HG02798 (cell line): ENCODE results near the gene GLE1.
"Not testable (repeated sequence)": the region's sequence is repeated elsewhere in the genome, so short reads cannot be mapped to it uniquely, and the experiment has no call there.

Experiments
- ATAC-seq: cut with Tn5 transposase; IDR thresholded peaks from one replicate; pipeline ENCODE4 v1.9.1; 2021; ENCODE audit warnings: mild to moderate bottlenecking; ENCODE audit not compliant: unreplicated experiment, poor library complexity

Gene GLE1

GRCh38 chr9:128495804-128496417 is 8.6 kb upstream of the GLE1 start:
- no peak for ATAC-seq

- no peak for ATAC-seq
These were observed 6.5 kb upstream of the GLE1 start for GRCh38 chr9:128497824-128498610.

GRCh38 chr9:128498911-128499310 is 5.6 kb upstream of the GLE1 start:
- ATAC-seq = no peak

- ATAC-seq = no peak
These were observed 4.6 kb upstream of the GLE1 start for GRCh38 chr9:128499920-128500319.

DNA sequence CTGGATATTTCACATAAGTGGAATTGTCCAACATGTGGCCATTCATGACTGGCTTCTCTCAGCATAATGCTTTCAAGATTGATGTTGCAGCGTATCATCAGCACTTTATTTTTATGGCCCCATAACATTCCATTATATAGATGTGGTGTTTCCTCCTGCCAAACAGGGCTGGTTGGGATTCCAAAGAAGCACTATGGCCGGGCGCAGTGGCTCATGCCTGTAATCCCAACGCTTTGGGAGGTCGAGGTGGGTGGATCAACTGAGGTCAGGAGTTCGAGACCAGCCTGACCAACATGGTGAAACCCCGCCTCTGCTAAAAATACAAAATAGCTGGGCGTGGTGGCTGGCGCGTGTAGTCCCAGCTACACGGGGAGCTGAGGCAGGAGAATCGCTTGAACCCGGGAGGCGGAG is 1.1 kb upstream of the GLE1 start:
- not testable (repeated sequence) for ATAC-seq

GRCh38 chr9:128503870-128504269 is 649 bp upstream of the GLE1 start:
- ATAC-seq = no peak

DNA sequence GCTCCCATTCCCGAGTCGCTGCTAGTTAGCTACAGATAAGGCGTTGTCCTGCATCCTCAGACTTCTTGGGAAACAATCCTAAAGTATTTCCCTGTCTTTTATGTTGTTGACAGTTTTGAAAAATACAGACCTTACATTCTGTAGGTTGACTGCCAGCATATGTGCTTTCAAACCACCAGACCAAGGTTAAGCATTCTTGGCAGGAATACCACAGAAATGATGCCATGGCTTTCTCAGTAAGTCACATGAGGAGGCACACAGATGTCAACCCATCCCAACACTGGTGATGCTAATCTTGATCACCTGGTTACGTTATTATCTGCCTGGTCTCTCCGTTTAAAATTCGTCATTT is 871 bp downstream of the GLE1 start:
- ATAC-seq = no peak

DNA sequence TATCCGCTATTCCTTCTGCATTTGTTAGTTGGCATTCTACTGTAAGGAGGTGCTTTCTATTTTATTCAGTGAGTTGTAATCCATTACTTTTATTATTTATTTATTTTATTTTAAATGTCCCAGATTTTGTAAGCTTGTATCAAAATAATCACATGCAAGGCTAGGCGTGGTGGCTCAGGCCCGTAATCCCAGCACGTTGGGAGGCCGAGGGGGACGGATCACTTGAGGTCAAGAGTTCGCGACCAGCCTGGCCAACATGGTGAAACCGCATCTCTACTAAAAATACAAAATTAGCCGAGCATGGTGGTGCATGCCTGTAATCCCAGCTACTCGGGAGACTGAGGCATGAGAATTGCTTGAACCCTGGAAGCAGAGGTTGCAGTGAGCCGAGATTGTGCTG is 1.4 kb downstream of the GLE1 start:
- ATAC-seq = not testable (repeated sequence)

DNA sequence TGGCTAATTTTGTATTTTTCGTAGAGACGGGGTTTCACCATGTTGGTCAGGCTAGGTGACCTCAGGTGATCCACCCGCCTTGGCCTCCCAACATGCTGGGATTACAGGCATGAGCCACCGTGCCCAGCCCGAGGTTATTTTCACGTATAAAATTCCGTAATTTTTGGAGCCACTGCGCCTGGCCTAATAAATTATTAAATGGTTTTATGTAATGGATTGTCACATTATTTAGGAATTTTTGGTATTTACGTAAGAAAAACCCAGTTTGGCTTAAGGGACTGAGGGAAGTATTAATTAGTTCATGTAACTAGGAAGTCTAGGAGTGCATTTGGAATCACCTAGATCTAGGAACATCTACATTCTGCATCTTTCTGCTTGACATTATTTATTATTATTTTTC is 8.3 kb downstream of the GLE1 start:
- no peak for ATAC-seq

DNA sequence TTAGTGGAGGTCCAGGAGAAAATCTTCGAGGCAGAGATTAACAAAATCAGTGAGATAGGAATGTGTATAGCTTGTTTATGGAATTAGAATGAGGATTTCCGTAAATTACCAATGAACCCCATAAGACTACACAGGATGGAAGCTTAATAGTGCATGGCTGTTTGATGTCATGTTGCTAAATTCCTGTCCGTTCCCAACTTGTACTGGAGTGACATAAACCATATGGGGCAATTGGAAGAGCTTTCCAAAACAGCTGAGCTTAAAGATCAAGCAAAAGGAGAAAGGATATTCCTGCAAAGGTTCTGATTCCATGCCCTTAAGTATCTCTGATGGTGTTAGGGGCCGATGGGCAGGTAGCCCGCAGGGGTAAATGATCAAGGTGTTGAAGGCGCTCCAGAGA is 17.4 kb downstream of the GLE1 start:
- ATAC-seq = no peak

DNA sequence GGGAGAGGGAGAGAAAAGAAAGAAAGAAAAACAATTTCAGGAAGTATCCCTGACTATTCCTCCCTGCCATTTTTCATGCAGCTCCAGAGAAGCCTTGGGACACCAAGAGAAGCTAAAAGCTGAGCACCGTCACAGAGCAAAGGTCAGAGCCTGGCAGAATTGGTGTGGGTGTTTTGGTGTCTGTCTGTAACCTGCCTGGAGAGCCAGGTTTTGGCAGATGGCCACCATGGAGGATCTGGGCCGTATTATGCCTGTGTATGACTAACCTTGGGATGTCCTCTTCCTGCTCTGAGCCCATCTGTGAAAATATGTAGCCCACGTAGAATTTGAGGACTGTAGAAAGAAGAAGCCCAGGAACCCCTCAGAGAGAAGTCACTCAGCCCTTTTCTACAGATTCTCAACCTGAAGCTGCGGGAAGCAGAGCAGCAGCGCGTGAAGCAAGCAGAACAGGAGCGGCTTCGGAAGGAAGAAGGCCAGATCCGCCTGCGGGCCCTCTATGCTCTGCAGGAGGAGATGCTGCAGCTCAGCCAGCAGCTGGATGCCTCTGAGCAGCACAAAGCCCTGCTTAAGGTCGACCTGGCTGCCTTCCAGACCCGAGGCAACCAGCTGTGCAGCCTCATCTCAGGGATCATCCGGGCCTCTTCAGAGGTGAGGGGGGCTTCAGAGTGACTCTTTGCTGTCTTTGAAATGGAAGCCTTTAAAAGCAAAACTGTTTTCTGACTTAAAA is 18.8 kb downstream of the GLE1 start:
- ATAC-seq = no peak

DNA sequence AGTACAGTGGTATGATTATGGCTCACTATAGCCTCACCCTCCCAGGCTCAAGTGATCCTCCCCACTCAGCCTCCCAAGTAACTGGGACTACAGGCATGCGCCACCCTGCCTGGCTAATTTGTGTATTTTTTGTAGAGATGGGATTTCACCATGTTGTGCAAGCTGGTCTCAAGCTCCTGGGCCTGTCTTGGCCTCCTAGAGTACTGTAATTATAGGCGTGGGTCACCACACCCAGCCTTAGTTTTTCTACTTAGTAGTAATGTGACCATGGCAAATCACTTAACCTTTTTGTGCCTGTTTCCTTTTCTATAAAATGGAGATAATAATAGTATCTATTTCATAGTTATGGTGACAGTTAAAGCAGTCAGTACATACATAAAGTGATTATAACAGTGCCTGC is 22.2 kb downstream of the GLE1 start:
- no peak for ATAC-seq

DNA sequence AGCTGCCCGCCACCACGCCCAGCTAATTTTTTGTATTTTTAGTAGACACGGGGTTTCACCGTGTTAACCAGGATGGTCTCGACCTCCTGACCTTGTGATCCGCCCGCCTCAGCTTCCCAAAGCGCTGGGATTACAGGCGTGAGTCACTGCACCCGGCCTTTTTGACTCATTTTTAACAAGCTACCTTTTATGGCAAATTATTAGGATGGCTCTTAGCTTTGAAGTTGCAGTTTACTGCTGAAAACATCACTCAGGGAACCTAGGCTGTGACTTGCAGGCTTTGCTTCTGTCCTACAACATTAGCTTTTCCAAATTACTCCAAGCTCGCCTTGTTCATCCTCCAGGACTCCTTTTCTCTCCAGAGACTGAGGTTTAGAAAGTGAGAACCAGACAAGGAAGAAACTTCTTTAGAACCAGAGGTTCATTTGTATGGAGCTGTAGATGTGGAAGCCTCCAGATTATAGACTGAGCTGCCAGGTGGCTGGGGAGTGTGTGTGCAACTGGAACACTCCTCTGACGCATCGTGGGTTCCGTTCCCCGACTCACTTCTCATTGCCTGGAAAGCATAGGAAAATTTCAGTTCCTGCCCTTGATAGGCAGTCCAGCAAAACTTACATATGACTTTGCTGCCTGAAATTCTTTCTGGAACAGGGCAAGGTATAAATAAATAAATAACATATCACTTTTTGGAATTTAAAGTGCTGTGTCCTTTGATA is 24.1 kb downstream of the GLE1 start:
- no peak for ATAC-seq

DNA sequence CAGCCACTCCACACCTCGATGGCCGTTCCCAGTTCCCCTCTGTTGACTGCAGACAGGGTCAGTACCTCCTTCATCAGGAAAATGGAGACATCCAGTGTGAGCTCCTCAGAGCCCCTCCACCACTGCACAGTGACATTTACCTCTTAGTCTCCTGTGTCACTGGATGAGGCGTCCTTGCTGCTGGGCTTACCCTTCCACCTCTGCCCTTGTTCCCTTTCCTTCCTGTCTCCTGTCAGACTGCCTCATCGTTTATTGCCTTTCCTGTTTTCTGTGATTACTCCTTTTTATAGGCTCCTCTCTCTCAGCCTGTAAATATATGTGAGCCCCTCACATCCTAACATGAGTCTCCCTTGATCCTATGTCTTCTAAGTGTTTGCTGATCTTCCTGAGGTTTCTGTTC is 24.7 kb downstream of the GLE1 start:
- ATAC-seq = no peak

GRCh38 chr9:128532581-128532980 is 28.1 kb downstream of the GLE1 start:
- ATAC-seq = no peak

DNA sequence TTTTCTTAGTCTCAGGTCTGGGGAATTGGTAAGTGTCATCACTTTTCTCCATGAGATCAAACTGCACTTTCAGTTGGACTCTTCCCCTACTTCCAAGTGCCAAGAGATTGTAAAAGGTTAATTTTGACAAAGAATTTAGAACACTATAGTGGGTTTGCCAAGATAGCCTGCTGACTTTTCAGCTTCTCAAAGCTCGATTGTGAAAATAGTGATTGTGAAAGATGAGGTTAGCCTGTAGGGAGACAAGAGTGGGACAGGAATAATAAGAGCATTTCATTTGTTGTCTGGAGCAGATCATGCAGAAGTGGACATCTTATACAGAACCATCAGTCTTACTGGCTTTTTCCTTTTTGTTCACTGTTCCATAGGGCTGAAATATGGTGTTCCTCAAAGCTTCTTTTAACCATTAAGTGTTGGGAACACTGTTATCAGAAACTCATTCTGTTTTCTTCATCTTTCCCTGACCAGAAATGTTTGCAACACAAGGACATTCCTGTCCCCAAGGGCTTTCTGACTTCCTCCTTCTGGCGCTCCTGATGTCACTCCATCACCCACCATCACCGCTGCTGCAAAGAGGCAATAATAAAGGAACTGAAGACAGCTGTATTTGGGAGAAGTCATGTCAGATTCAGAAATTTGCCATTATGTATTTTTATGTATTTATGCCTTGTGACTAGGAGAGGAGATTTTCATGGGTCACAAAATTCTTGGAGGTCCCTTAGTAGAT is 36.3 kb downstream of the GLE1 start:
- no peak for ATAC-seq

GRCh38 chr9:128546504-128546903 is 42.0 kb downstream of the GLE1 start:
- ATAC-seq = no peak

- ATAC-seq = no peak
These were observed 44.4 kb downstream of the GLE1 start for GRCh38 chr9:128548876-128549275.

GRCh38 chr9:128550226-128550625 is 45.7 kb downstream of the GLE1 start:
- ATAC-seq = no peak
